GM23338 (cell line): ENCODE results near the gene FAHD1. TPM values are rescaled to one million over a fixed set of nuclear protein-coding genes. Genes with fewer than 3 reads are reported as not detected.

Experiments used
- ATAC-seq: fragments of 200-7000 bp; cut with Tn5 transposase; 3 replicates; pipeline ENCODE4 v1.9.1; 2020
- DNase-seq: peaks from one replicate; pipeline ENCODE4 v3.0.0-alpha.2; 2015; ENCODE audit warnings: low spot score
- H2AFZ ChIP-seq: fragments of 200-600 bp; sonication (generic); 2 replicates; pipeline ENCODE4 v1.8.0; 2016; ENCODE audit warnings: antibody characterized with exemption, mild to moderate bottlenecking, moderate library complexity
- H3F3A ChIP-seq: fragments of 200-600 bp; sonication (generic); replicated peaks from 2 replicates; pipeline ENCODE4 v1.8.0; 2017; ENCODE audit warnings: antibody characterized with exemption, mixed run types, low read depth
- H3K27ac ChIP-seq: fragments of 200-600 bp; sonication (generic); 2 replicates; pipeline ENCODE4 v1.6.1; 2016; ENCODE audit warnings: low read depth
- H3K27me3 ChIP-seq: fragments of 200-600 bp; sonication (generic); 2 replicates; pipeline ENCODE4 v1.8.0; 2016; ENCODE audit warnings: mild to moderate bottlenecking, mixed run types, moderate library complexity; ENCODE audit not compliant: insufficient read depth
- H3K36me3 ChIP-seq: fragments of 200-600 bp; sonication (generic); 2 replicates; pipeline ENCODE4 v1.8.0; 2016; ENCODE audit warnings: mild to moderate bottlenecking; ENCODE audit not compliant: insufficient read depth
- H3K4me1 ChIP-seq: fragments of 200-600 bp; sonication (generic); 2 replicates; pipeline ENCODE4 v1.8.0; 2016; ENCODE audit warnings: mild to moderate bottlenecking, moderate library complexity; ENCODE audit not compliant: insufficient read depth
- H3K4me2 ChIP-seq: fragments of 200-600 bp; sonication (generic); 2 replicates; pipeline ENCODE4 v1.7.1; 2017; ENCODE audit warnings: mixed run types
- H3K4me3 ChIP-seq: fragments of 200-600 bp; sonication (generic); 2 replicates; pipeline ENCODE4 v1.6.1; 2016; ENCODE audit warnings: mixed run types
- H3K79me2 ChIP-seq: fragments of 200-600 bp; sonication (generic); replicated peaks from 2 replicates; pipeline ENCODE4 v1.8.0; 2017; ENCODE audit warnings: mild to moderate bottlenecking; ENCODE audit not compliant: insufficient read depth
- H3K9me2 ChIP-seq: fragments of 200-600 bp; sonication (generic); 2 replicates; pipeline ENCODE4 v1.8.0; 2017; ENCODE audit not compliant: insufficient read depth
- H4K20me1 ChIP-seq: fragments of 200-600 bp; sonication (generic); replicated peaks from 2 replicates; pipeline ENCODE4 v1.8.0; 2017; ENCODE audit warnings: mild to moderate bottlenecking; ENCODE audit not compliant: insufficient read depth
- H3K27ac Mint-ChIP-seq: 2 replicates; pipeline ENCODE4 v1.8.0; 2020; ENCODE audit warnings: inconsistent platforms, mild to moderate bottlenecking, moderate library complexity, mixed read lengths
- H3K27me3 Mint-ChIP-seq: 3 replicates; pipeline ENCODE4 v1.8.0; 2022; ENCODE audit warnings: low read depth, mild to moderate bottlenecking, moderate library complexity, mixed read lengths, inconsistent platforms; ENCODE audit not compliant: insufficient read depth, poor library complexity
- H3K36me3 Mint-ChIP-seq: 3 replicates; pipeline ENCODE4 v1.8.0; 2021; ENCODE audit warnings: low read depth, mild to moderate bottlenecking, inconsistent platforms, moderate library complexity, mixed read lengths
- H3K4me1 Mint-ChIP-seq: 3 replicates; pipeline ENCODE4 v1.8.0; 2020; ENCODE audit warnings: mild to moderate bottlenecking, inconsistent platforms, mixed read lengths
- H3K4me3 Mint-ChIP-seq: 3 replicates; pipeline ENCODE4 v1.8.0; 2021; ENCODE audit warnings: moderate library complexity, mild to moderate bottlenecking, inconsistent platforms, mixed read lengths
- H3K9me3 Mint-ChIP-seq: 3 replicates; pipeline ENCODE4 v1.8.0; 2020; ENCODE audit warnings: moderate library complexity, mild to moderate bottlenecking, inconsistent platforms, mixed read lengths
- CREB1 ChIP-seq: fragments of 250-450 bp; sonication (Bioruptor Pico); IDR thresholded peaks from 2 replicates; pipeline ENCODE4 v1.5.0; 2020; ENCODE audit warnings: low read depth, mild to moderate bottlenecking, moderate library complexity
- EZH2 ChIP-seq: fragments of 200-600 bp; sonication (generic); IDR thresholded peaks from one replicate; pipeline ENCODE4 v1.8.0; 2017; ENCODE audit warnings: antibody characterized with exemption, mild to moderate bottlenecking, low read depth; ENCODE audit not compliant: unreplicated experiment
- EZH2phosphoT487 ChIP-seq: fragments of 200-600 bp; sonication (generic); IDR thresholded peaks from one replicate; pipeline ENCODE4 v1.8.1; 2018; ENCODE audit warnings: antibody characterized with exemption; ENCODE audit not compliant: unreplicated experiment
- JUNB ChIP-seq: IDR thresholded peaks from one replicate; pipeline ENCODE4 v1.6.1; 2016; ENCODE audit warnings: antibody characterized with exemption; ENCODE audit not compliant: unreplicated experiment
- NANOG ChIP-seq: IDR thresholded peaks from 2 replicates; pipeline ENCODE4 v1.6.1; 2016; ENCODE audit warnings: antibody characterized with exemption, borderline replicate concordance
- POLR2AphosphoS5 ChIP-seq: IDR thresholded peaks from 2 replicates; pipeline ENCODE4 v1.6.1; 2016; ENCODE audit warnings: antibody characterized with exemption, low read depth
- ZNF114 ChIP-seq: fragments of 250-450 bp; sonication (Bioruptor Pico); IDR thresholded peaks from 2 replicates; pipeline ENCODE4 v1.5.0; 2020; ENCODE audit warnings: mild to moderate bottlenecking, moderate library complexity
- ZNF331 ChIP-seq: fragments of 250-450 bp; sonication (Bioruptor Pico); IDR thresholded peaks from 2 replicates; pipeline ENCODE4 v1.5.0; 2020; ENCODE audit warnings: low read depth, mild to moderate bottlenecking, moderate library complexity
- polyA plus RNA-seq: library from polyadenylated mRNA; unstranded; fragments of >200 nt; fragmentation: Nextera tagmentation; extraction: Ambion mirVana; gene quantifications from 2 replicates; pipeline ENCODE4 v1.2.1, GENCODE V29; 2016
- total RNA-seq: library from RNA; depleted of rRNA; stranded (reverse); fragments of >200 nt; shearing (Covaris generic); gene quantifications from 2 replicates; pipeline ENCODE4 v1.2.3, GENCODE V29; 2014
- TF ChIP-seq, protein P1 (sequence below): IDR thresholded peaks from 2 replicates; pipeline ENCODE4 v1.6.1; 2016; ENCODE audit warnings: antibody characterized with exemption
- TF ChIP-seq, protein P2 (sequence below), 2 experiments: fragments of 200-600 bp in 1 of 2; sonication (generic) in 1 of 2; conservative IDR thresholded peaks; 2 replicates each; pipeline versions ENCODE4 v1.5.1 to v1.6.1; 2016 to 2017; ENCODE audit warnings: antibody characterized with exemption in 2 of 2, low read depth in 2 of 2, mild to moderate bottlenecking in 2 of 2, moderate library complexity in 1 of 2
- TF ChIP-seq, protein P3 (sequence below): fragments of 250-450 bp; sonication (Bioruptor Pico); IDR thresholded peaks from 2 replicates; pipeline ENCODE4 v1.5.0; 2020; ENCODE audit warnings: mild to moderate bottlenecking, moderate library complexity

Gene FAHD1
- total and polyA plus RNA-seq, 2 experiments from 2014 or later: 21.0 to 23.9 TPM

DNA sequence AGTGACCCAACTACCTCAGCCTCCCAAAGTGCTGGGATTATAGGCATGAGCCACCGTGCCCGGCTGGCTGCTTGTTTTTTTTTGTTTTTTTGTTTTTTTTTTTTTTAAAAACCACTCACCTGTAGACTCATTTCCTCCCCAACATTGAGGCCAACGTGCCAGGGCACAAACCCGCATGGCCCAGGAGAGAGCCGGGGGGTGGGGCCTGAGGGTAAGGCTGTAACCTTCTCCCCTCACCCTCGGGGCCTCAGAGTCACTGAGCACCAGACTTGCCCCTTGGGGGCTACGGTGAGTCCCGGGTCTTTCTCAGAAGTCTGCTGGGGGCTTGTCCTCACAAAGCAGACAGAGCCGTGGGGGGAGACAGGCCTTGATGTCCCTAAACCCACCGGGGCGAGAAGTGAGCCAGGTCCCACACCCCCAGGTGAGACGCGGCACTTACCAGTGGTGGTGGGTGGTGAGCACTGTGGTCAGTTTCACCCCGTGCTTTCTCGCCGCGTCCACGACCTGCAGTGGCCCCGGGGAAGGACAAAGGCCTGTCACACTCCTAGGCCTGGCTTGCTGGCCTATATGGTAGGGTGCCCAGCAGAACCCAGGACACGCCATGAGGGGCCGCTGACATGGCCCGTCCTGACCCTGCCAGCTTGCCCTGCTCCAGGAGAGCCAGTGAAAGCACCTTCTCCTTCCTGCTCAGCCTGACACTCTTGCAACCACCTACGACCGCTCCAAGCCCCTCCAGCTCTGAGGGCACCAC lies 5.0 kb upstream of the FAHD1 start:
- no peaks in the 10 kb centered on the region for H3K9me3 Mint-ChIP-seq
- H3K27ac Mint-ChIP-seq: no peak overlapping the region
- Histone ChIP-seq H3K9me2 (no peaks in the 10 kb centered on the region), H4K20me1 (no peaks in the 10 kb centered on the region; the same call in 1 of the 2 replicates), H3K79me2 (peaks cover 6% of the 10 kb centered on the region; the same call in 1 of the 2 replicates), H2AFZ (no peak overlapping the region), H3K36me3 (no peaks in the 10 kb centered on the region), H3K4me2 (no peak overlapping the region), H3K27ac (no peak overlapping the region), H3K4me3 (no peak overlapping the region), H3K27me3 (no peaks in the 10 kb centered on the region), H3F3A (0 out of 2 replicates have a peak, but pooled peaks cover 6% of the 10 kb centered on the region), H3K4me1 (no peaks in the 10 kb centered on the region; the same call in 1 of the 2 replicates)
- no peak overlapping the region for H3K4me3 Mint-ChIP-seq
- no peaks in the 10 kb centered on the region for H3K36me3 Mint-ChIP-seq
- TF ChIP-seq CREB1 (no peak), ZNF331 (CRISPR knock-in tag) (no peak), EZH2phosphoT487 (no peak), POLR2AphosphoS5 (no peak), JUNB (no peak), NANOG (no peak), ZNF114 (CRISPR knock-in tag) (no peak), EZH2 (no peak)
- TF ChIP-seq, protein P1, sequence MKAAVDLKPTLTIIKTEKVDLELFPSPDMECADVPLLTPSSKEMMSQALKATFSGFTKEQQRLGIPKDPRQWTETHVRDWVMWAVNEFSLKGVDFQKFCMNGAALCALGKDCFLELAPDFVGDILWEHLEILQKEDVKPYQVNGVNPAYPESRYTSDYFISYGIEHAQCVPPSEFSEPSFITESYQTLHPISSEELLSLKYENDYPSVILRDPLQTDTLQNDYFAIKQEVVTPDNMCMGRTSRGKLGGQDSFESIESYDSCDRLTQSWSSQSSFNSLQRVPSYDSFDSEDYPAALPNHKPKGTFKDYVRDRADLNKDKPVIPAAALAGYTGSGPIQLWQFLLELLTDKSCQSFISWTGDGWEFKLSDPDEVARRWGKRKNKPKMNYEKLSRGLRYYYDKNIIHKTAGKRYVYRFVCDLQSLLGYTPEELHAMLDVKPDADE: no peak
- TF ChIP-seq, protein P2, sequence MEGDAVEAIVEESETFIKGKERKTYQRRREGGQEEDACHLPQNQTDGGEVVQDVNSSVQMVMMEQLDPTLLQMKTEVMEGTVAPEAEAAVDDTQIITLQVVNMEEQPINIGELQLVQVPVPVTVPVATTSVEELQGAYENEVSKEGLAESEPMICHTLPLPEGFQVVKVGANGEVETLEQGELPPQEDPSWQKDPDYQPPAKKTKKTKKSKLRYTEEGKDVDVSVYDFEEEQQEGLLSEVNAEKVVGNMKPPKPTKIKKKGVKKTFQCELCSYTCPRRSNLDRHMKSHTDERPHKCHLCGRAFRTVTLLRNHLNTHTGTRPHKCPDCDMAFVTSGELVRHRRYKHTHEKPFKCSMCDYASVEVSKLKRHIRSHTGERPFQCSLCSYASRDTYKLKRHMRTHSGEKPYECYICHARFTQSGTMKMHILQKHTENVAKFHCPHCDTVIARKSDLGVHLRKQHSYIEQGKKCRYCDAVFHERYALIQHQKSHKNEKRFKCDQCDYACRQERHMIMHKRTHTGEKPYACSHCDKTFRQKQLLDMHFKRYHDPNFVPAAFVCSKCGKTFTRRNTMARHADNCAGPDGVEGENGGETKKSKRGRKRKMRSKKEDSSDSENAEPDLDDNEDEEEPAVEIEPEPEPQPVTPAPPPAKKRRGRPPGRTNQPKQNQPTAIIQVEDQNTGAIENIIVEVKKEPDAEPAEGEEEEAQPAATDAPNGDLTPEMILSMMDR (conservative IDR thresholded peaks at IDR 0.05; ENCODE audit: low read depth in 2 of 2): no peak
- TF ChIP-seq, protein P3, sequence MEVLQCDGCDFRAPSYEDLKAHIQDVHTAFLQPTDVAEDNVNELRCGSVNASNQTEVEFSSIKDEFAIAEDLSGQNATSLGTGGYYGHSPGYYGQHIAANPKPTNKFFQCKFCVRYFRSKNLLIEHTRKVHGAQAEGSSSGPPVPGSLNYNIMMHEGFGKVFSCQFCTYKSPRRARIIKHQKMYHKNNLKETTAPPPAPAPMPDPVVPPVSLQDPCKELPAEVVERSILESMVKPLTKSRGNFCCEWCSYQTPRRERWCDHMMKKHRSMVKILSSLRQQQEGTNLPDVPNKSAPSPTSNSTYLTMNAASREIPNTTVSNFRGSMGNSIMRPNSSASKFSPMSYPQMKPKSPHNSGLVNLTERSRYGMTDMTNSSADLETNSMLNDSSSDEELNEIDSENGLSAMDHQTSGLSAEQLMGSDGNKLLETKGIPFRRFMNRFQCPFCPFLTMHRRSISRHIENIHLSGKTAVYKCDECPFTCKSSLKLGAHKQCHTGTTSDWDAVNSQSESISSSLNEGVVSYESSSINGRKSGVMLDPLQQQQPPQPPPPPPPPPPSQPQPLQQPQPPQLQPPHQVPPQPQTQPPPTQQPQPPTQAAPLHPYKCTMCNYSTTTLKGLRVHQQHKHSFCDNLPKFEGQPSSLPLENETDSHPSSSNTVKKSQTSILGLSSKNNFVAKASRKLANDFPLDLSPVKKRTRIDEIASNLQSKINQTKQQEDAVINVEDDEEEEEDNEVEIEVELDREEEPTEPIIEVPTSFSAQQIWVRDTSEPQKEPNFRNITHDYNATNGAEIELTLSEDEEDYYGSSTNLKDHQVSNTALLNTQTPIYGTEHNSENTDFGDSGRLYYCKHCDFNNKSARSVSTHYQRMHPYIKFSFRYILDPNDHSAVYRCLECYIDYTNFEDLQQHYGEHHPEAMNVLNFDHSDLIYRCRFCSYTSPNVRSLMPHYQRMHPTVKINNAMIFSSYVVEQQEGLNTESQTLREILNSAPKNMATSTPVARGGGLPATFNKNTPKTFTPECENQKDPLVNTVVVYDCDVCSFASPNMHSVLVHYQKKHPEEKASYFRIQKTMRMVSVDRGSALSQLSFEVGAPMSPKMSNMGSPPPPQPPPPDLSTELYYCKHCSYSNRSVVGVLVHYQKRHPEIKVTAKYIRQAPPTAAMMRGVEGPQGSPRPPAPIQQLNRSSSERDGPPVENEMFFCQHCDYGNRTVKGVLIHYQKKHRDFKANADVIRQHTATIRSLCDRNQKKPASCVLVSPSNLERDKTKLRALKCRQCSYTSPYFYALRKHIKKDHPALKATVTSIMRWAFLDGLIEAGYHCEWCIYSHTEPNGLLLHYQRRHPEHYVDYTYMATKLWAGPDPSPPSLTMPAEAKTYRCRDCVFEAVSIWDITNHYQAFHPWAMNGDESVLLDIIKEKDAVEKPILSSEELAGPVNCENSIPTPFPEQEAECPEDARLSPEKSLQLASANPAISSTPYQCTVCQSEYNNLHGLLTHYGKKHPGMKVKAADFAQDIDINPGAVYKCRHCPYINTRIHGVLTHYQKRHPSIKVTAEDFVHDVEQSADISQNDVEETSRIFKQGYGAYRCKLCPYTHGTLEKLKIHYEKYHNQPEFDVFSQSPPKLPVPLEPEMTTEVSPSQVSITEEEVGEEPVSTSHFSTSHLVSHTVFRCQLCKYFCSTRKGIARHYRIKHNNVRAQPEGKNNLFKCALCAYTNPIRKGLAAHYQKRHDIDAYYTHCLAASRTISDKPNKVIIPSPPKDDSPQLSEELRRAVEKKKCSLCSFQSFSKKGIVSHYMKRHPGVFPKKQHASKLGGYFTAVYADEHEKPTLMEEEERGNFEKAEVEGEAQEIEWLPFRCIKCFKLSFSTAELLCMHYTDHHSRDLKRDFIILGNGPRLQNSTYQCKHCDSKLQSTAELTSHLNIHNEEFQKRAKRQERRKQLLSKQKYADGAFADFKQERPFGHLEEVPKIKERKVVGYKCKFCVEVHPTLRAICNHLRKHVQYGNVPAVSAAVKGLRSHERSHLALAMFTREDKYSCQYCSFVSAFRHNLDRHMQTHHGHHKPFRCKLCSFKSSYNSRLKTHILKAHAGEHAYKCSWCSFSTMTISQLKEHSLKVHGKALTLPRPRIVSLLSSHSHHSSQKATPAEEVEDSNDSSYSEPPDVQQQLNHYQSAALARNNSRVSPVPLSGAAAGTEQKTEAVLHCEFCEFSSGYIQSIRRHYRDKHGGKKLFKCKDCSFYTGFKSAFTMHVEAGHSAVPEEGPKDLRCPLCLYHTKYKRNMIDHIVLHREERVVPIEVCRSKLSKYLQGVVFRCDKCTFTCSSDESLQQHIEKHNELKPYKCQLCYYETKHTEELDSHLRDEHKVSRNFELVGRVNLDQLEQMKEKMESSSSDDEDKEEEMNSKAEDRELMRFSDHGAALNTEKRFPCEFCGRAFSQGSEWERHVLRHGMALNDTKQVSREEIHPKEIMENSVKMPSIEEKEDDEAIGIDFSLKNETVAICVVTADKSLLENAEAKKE (CRISPR knock-in tag): no peak
- ATAC-seq (no peak), DNase-seq (no peak)
- H3K27me3 Mint-ChIP-seq: peaks cover 8% of the 10 kb centered on the region
- no peaks in the 10 kb centered on the region; the same call in 2 of the 3 replicates for H3K4me1 Mint-ChIP-seq
